ENCODE data around the gene LIN9. TPM values are rescaled to one million over a fixed set of nuclear protein-coding genes. Genes with fewer than 3 reads are reported as not detected.

The LIN9 gene
- total and polyA plus RNA-seq, 2 of the 8 experiments (the other 6 are each of a cell fraction or from before 2014, with no cell fraction given): 5.6 to 12.6 TPM

GRCh38 chr1:226324479-226324878 is 15.5 kb upstream of the LIN9 start:
- Histone ChIP-seq H2BK12ac (ENCODE audit: low read depth, low read length) (no peak overlapping the region), H2BK15ac (ENCODE audit: low read length) (no peak overlapping the region), H4K20me1 (replicated peaks in 1 of 2; ENCODE audit: control insufficient read depth in 1 of 2, insufficient read depth in 2 of 2, low read length in 2 of 2) (no peaks in the 10 kb centered on the region), H3K27me3 (replicated peaks in 1 of 4; ENCODE audit: control insufficient read depth in 3 of 4, extremely low read depth in 1 of 4, insufficient read depth in 3 of 4, low read length in 3 of 4) (no peaks in the 10 kb centered on the region; a peak in 1 of 7 replicates), H3K79me2 (ENCODE audit: control insufficient read depth in 1 of 2, insufficient read depth in 2 of 2, low read length in 2 of 2) (no peaks in the 10 kb centered on the region), H3K9me3 (ENCODE audit: insufficient read depth in 2 of 2, low read depth in 1 of 2, low read length in 1 of 2) (no peaks in the 10 kb centered on the region), H2AFZ (ENCODE audit: low read length) (no peak overlapping the region), H3K79me1 (ENCODE audit: low read depth, low read length) (no peaks in the 10 kb centered on the region), H2BK20ac (ENCODE audit: low read length) (no peak overlapping the region), H3K18ac (ENCODE audit: extremely low read depth, low read length) (no peak overlapping the region), H4K5ac (ENCODE audit: insufficient read length, low read depth, low read length) (no peak overlapping the region), H3K56ac (replicated peaks; ENCODE audit: insufficient read length, low read depth, low read length) (no peak overlapping the region), H4K91ac (replicated peaks; ENCODE audit: insufficient read length, low read length) (no peak overlapping the region), H2AK5ac (ENCODE audit: low read depth, low read length) (no peak overlapping the region), H3K27ac (ENCODE audit: low read depth, low read length) (no peak overlapping the region), H3K4ac (replicated peaks; ENCODE audit: insufficient read length, low read depth, low read length) (no peak overlapping the region), H3K4me2 (ENCODE audit: insufficient read depth in 1 of 2, low read depth in 2 of 2, low read length in 2 of 2) (no peak overlapping the region), H3K23me2 (ENCODE audit: low read depth, low read length) (no peaks in the 10 kb centered on the region), H2BK5ac (ENCODE audit: low read depth, low read length) (no peak overlapping the region), H4K8ac (ENCODE audit: extremely low read depth, insufficient read depth, low read length) (no peak overlapping the region), H3K36me3 (ENCODE audit: control insufficient read depth in 2 of 4, insufficient read depth in 4 of 4, low read length in 3 of 4) (no peaks in the 10 kb centered on the region), H2BK120ac (replicated peaks; ENCODE audit: low read depth, low read length) (no peak overlapping the region), H3K14ac (ENCODE audit: insufficient read length) (no peak overlapping the region), H3K4me1 (replicated peaks in 1 of 4; ENCODE audit: control insufficient read depth in 3 of 4, insufficient read depth in 4 of 4, low read length in 3 of 4) (no peaks in the 10 kb centered on the region), H3K4me3 (ENCODE audit: extremely low read depth in 1 of 4, insufficient read depth in 2 of 4, low read depth in 3 of 4, low read length in 4 of 4) (no peak overlapping the region), H3K9ac (replicated peaks in 1 of 4; ENCODE audit: extremely low read depth in 1 of 4, low read depth in 3 of 4, low read length in 3 of 4) (no peak overlapping the region), H3K23ac (ENCODE audit: insufficient read length) (no peak overlapping the region)
- DNase-seq (ENCODE audit: low read depth in 1 of 2, low spot score in 2 of 2) (no peak), FAIRE-seq (no peak)
- POLR2A ChIA-PET (ENCODE audit: partially characterized antibody): no interaction called here
- TF ChIP-seq KDM1A (IDR thresholded peaks at IDR 0.05; ENCODE audit: borderline replicate concordance, low read length): no peak
- TF ChIP-seq SIN3A (conservative IDR thresholded peaks at IDR 0.05 in 1 of 2, IDR thresholded peaks at IDR 0.05 in 1 of 2; ENCODE audit: low read depth in 1 of 2, low read length in 2 of 2): no peak
- TF ChIP-seq SRF (IDR thresholded peaks at IDR 0.05; ENCODE audit: low read depth, low read length): no peak
- no peak for TF ChIP-seq CHD2 (IDR thresholded peaks at IDR 0.05; ENCODE audit: low read length)
- no peak for TF ChIP-seq TEAD4 (IDR thresholded peaks at IDR 0.05; ENCODE audit: low read depth, low read length)
- TF ChIP-seq ASH2L (IDR thresholded peaks at IDR 0.05; ENCODE audit: low read length): no peak
- no peak for TF ChIP-seq TAF7 (optimal IDR thresholded peaks at IDR 0.05; ENCODE audit: borderline replicate concordance, low read depth, low read length)
- TF ChIP-seq POU5F1 (IDR thresholded peaks at IDR 0.05; ENCODE audit: low read depth, low read length): no peak
- no peak for TF ChIP-seq RAD21 (IDR thresholded peaks at IDR 0.05 in 1 of 2, conservative IDR thresholded peaks at IDR 0.05 in 1 of 2; ENCODE audit: low read depth in 2 of 2, low read length in 2 of 2)
- no peak for TF ChIP-seq FOSL1 (IDR thresholded peaks at IDR 0.05; ENCODE audit: insufficient read depth, low read depth, low read length)
- no peak for TF ChIP-seq NRF1 (IDR thresholded peaks at IDR 0.05; ENCODE audit: low read depth, low read length)
- TF ChIP-seq MAFK (IDR thresholded peaks at IDR 0.05; ENCODE audit: low read depth, low read length): no peak
- CTCF ChIA-PET (ENCODE audit: partially characterized antibody): interaction anchor here (2.6 to 2.9 kb wide), 2 partner anchors 9 to 199 kb away, joined by 9 to 14 read pairs; no protein-coding TSS in a partner anchor

Measured in H1 (cell line).